AG09309 (cell line): Measurements from ENCODE around the gene NUDT2.

Experiments used
- DNase-seq: peaks from one replicate; pipeline ENCODE4 v3.0.0-alpha.2; 2010; ENCODE audit warnings: low read depth
- H3K4me3 ChIP-seq: 2 replicates; pipeline ENCODE4 v1.5.1; 2011; ENCODE audit warnings: mild to moderate bottlenecking, low read depth, low read length, moderate library complexity; ENCODE audit not compliant: control insufficient read depth
- CTCF ChIP-seq: IDR thresholded peaks from 2 replicates; pipeline ENCODE4 v1.5.1; 2011; ENCODE audit warnings: mild to moderate bottlenecking, low read depth, low read length, inconsistent platforms; ENCODE audit not compliant: insufficient read depth, control insufficient read depth; ENCODE audit errors: missing control alignments

Gene NUDT2

GRCh38 chr9:34326690-34327089, 2.7 kb upstream of the NUDT2 start:
- TF ChIP-seq CTCF: no peak
- no peak for DNase-seq
- H3K4me3 ChIP-seq: no peak overlapping the region

- DNase-seq: no peak
- TF ChIP-seq CTCF: no peak
- peak overlapping the region; percentile 84 for H3K4me3 ChIP-seq
Observed at GRCh38 chr9:34328500-34328986, 826 bp upstream of the NUDT2 start.

- no peak overlapping the region for H3K4me3 ChIP-seq
- no peak for DNase-seq
- TF ChIP-seq CTCF: no peak
Observed at GRCh38 chr9:34331196-34331595, 1.8 kb downstream of the NUDT2 start.

DNA sequence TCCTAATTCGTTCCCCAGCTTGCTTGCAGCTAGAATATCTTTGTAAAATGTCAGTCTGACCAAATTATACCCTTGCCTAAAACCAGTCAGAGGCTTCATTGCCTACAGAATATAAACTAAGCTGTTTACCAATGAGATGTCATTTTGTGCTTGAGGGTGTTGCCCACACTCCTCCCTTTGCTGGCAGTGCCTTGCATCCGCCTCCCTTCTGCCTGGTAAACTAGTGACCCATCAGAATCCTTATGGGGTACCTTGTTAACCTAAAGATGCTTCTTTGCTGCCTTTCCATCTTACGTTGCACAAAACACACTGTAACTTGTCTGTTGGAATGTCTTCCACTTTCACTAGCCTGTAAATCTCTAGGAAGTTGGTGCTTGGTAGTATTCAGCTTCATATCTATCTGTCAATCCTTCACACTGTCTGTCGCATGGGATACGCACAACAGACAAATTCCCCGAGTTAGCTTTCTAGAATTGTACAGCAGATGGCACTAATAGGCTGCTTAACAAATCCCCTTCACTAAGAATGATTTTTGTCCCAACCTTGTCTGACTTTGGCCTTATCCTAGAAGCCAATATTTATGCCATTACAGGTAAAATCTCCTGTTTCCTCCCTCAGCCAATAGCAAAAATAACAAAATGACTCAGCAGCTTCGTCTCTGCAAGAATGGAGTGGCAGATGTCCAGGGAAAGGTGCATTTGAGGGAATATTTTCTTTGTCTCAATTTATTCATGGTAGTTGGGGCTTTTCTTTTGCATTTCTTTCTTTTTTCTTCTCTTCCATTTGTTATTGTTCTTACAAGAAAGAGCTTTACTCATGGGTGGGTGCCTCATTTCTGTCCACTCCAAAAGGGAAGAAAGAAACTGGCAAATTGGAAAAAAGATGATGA, 3.0 kb downstream of the NUDT2 start:
- H3K4me3 ChIP-seq: no peak overlapping the region
- DNase-seq: no peak
- TF ChIP-seq CTCF: peak; percentile 50

GRCh38 chr9:34333836-34334235, 4.5 kb downstream of the NUDT2 start:
- no peak for DNase-seq
- H3K4me3 ChIP-seq: no peak overlapping the region
- no peak for TF ChIP-seq CTCF

- DNase-seq: no peak
- TF ChIP-seq CTCF: no peak
- H3K4me3 ChIP-seq: no peak overlapping the region
Observed at GRCh38 chr9:34334337-34334824, 5.0 kb downstream of the NUDT2 start.
